GM21619 (cell line): ENCODE measurements around the gene OR4C45.
"Not testable (repeated sequence)": the region's sequence is repeated elsewhere in the genome, so short reads cannot be mapped to it uniquely, and the experiment has no call there.

Experiments
- ATAC-seq: cut with Tn5 transposase; IDR thresholded peaks from one replicate; pipeline ENCODE4 v1.9.1; 2021; ENCODE audit not compliant: unreplicated experiment

Gene OR4C45

GRCh38 chr11:50032574-50032973, at the start of gene OR4C45:
Gene OR4C45, plus strand, starts transcription at chr11:50032874.
- ATAC-seq: no peak

- no peak for ATAC-seq
Observed at GRCh38 chr11:49995565-49995964, 37.1 kb upstream of the OR4C45 start.

GRCh38 chr11:50030193-50030592, 2.5 kb upstream of the OR4C45 start:
- no peak for ATAC-seq

- not testable (repeated sequence) for ATAC-seq
Observed at GRCh38 chr11:50036239-50036638, 3.6 kb downstream of the OR4C45 start.

GRCh38 chr11:50037251-50037650, 4.6 kb downstream of the OR4C45 start:
- ATAC-seq: no peak

GRCh38 chr11:50044647-50045046, 12.0 kb downstream of the OR4C45 start:
- ATAC-seq: no peak

- not testable (repeated sequence) for ATAC-seq
Observed at GRCh38 chr11:50063056-50063455, 30.4 kb downstream of the OR4C45 start.

GRCh38 chr11:50070389-50070788, 37.7 kb downstream of the OR4C45 start:
- no peak for ATAC-seq

- no peak for ATAC-seq
Observed at GRCh38 chr11:50071584-50072225, 39.0 kb downstream of the OR4C45 start.

- ATAC-seq: no peak
Observed at GRCh38 chr11:50072226-50073112, 39.8 kb downstream of the OR4C45 start.

- no peak for ATAC-seq
Observed at GRCh38 chr11:50073113-50074105, 40.7 kb downstream of the OR4C45 start.

- ATAC-seq: no peak
Observed at GRCh38 chr11:50074161-50074560, 41.5 kb downstream of the OR4C45 start.

GRCh38 chr11:50075856-50076255, 43.2 kb downstream of the OR4C45 start:
- no peak for ATAC-seq

- no peak for ATAC-seq
Observed at GRCh38 chr11:50077526-50077925, 44.9 kb downstream of the OR4C45 start.

- no peak for ATAC-seq
Observed at GRCh38 chr11:50078001-50078400, 45.3 kb downstream of the OR4C45 start.

GRCh38 chr11:50078946-50079345, 46.3 kb downstream of the OR4C45 start:
- not testable (repeated sequence) for ATAC-seq

GRCh38 chr11:50080256-50080655, 47.6 kb downstream of the OR4C45 start:
- ATAC-seq: no peak
